Midbrain (tissue), 1 donor: ENCODE measurements around the gene TLE4.
"Not testable (repeated sequence)": the region's sequence is repeated elsewhere in the genome, so short reads cannot be mapped to it uniquely, and the experiment has no call there.

Experiments
- DNase-seq: peaks from one replicate; lab custom pipeline; 2025; lab: John Stamatoyannopoulos, UW

Gene TLE4

GRCh38 chr9:79735023-79735779, 163.4 kb downstream of the TLE4 start:
- no peak for DNase-seq

GRCh38 chr9:79736051-79736450, 164.3 kb downstream of the TLE4 start:
- DNase-seq = no peak

DNA sequence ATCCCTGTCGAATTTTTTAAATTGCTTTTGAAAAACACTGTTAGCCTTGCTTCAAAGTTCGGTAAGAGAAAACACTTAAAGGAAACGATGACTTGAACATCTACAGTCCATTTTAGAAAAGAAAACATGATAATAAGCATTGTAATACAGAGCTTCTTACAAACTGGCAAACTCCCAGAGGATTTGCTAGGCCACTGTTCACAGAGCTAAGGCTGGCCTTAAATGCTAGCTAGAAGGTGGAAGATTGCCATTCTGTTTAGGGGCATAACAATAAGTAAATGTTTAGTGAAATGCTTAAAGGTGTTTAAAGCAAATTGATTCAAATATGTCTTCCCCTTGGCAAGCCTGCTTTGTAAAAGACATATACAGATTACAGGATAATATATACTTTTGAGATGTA, 169.6 kb downstream of the TLE4 start:
- DNase-seq = no peak

DNA sequence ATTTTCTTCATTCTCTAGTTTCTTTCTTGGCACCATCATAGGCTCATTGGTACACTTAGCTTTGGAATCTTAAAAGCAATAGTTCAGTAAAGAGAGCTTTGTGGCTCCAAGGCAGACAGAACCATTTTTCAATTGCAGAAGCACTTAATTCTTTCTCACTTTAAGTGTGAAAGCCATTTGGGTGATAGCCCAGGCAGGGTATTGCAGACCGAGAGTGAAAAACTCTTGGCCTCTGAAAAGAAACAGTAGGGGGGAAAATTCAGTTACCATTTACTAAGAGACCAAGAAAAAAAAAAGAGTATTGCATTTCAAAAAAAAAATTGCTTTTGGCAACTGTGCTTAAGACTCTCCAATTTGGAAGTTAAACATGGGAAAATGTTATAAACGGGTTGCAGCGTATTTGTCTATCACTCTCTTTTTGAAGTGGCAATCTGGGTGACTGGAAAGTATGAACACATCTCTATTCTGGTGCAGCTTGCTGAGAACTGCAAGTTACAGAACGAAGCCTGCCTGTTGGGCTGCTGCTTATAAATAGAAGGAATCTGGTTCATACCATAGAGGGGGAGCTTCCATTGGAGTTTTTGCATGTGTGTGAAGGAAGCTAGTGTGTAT, 170.5 kb downstream of the TLE4 start:
- peak; percentile 69 for DNase-seq

DNA sequence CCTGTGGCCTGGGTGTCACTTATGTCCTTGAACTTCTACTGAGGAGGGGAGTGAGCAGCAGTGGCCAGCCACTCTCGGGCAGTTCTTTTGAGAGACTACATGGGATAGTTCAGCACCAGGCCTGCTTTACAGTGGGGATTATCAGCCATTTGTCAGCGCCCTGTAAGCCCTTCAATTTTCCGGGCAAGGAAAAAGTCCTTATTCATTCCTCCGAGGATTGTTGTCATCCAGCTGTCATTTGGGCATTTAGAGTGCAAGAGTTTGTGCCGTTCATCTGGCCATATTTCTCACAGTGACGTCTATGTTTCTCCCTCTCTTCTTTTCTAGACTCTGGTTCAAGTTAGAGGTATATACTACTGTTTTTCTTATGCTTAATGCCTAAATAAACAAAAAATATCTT, 172.8 kb downstream of the TLE4 start:
- DNase-seq = no peak

- no peak for DNase-seq
These were observed 174.1 kb downstream of the TLE4 start for GRCh38 chr9:79745752-79746336.

- not testable (repeated sequence) for DNase-seq
These were observed 180.2 kb downstream of the TLE4 start for GRCh38 chr9:79751895-79752466.

DNA sequence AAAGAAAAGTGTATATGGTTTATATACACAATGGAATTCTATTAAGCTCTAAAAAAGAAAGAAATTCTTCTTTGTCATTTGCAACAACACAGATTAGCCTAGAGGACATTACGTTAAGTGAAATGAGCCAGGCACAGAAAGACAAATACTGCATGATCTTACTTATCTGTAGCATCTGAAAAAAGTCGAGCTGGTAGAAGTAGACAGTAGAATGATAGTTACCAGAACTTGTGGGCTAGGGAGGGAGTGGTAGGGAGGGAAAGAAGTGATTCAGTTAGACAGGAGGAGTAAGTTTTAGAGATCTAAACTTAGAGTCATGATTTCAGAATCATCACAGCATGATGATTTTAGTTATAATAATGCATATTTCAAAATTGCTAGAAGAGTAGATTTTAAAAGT, 184.6 kb downstream of the TLE4 start:
- DNase-seq = no peak

GRCh38 chr9:79757074-79757473, 185.3 kb downstream of the TLE4 start:
- no peak for DNase-seq

DNA sequence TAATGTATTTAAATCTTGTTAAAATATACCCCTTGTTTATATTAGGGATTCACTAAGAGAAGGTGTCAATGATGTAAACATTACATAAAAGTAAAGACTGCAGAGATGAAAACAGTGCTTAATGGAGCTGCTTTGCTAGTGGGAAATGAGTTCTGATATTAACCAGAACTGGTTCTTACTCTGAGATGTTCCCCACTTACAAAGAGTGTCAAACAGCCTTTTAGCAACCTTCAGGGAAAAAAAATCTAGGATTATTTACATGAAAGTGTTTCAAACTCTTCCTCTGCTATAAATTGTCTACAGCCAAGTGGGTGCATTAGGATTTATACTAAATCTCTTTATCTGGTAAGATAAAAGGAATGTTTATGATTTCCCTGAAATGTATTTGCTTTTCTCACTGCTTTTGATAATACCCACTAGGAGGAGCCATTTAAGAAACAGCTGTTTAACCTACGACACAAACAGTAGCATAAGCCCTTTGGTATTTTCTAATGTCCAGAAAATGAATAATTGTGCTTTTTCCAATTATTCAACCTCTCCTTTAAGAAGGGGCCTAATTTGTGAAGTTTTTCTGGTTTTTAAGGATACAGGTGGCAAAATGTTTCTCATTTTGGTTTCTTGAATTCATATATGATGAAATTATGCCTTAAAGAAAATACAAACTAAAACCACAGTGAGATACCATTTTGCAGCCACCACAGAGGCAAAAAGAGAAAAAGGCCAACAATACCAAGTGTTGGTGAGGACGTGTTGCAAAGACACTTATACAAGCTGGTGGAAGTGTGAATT, 186.3 kb downstream of the TLE4 start:
- DNase-seq = no peak

DNA sequence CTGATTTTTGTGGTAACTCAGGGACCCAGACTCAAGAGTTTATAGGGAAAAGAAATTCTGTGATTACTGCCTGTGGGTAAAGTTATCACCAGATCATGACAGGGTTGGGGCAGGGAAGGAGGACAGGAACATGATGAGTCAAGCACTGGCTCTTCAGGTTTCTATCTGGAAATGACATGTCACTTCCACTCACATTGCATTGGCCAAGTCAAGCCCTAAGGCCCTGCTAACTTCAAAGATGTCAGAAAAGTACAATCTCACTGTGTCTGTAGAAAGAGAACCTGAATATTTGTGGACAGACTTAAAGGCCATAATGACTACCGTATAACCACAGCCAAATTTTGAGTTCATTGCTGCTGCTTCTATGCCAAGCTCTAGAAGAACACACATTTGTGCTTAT, 187.7 kb downstream of the TLE4 start:
- DNase-seq = no peak

DNA sequence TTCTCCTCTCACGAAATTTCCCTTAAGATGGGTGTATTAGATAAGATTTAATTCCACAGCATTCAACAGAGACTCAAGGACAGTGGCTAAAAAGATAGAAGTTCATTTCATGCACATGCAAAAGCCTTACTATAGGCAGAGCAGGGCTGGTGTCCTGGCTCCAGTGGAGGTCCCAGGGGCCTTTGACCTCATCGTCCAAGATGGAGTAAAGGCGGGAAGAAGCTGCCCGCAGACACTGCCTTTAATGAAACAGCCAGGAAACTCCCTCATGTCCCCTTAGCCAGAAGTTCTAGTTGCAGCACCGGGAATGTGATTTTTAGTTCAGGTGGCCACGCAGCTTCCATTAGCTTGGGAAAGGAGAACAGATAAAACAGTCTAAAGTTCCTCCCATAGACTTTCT, 190.3 kb downstream of the TLE4 start:
- DNase-seq = no peak

DNA sequence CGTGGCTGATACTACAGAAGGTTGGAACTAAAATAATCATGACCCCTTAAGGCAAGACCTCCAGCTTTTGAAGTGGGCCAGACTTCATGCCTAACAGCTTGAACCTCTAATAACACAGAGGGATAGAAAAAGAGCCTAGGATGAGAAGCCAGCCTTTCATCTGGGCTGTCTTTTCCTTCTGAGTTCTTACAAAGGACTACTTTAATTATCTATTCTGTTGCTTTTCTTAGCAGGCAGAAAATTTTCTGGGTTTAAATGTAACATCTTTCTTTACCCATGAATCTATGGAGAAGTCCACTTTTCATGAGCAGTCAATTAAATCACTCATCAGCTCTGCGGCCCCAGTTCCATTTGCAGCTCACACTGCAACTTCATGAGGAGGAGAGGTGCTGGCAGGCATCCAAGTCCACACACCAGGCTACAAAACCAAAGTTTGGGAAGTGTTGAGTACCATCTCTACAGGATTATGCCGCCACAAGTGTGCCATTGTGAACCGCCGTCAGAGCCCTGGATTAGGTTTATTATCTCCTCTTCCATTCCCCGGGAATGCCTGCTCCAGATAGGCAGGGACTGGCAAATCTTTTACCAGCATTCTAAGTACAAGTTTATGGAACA, 192.0 kb downstream of the TLE4 start:
- no peak for DNase-seq

GRCh38 chr9:79764374-79764773, 192.6 kb downstream of the TLE4 start:
- no peak for DNase-seq

DNA sequence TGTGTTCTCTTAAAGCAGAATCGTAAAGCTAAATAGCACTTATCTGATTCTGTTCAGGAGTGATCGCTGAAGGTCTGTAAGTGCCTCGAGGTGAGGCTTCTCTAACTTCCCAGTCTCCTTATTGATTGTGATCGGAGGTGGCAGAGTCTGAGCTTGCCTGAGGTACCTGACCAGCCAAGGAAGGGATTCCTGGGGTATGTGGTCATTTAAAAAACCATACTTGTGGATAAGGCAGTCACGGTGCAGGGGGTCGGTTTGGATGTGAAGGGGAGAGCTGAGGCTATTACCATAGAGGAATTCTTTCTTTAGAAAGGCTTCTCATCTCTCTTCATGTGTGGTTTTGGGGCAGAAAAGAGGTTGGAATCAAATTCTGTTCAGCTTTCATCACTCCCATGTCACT, 193.7 kb downstream of the TLE4 start:
- no peak for DNase-seq

GRCh38 chr9:79766091-79766490, 194.3 kb downstream of the TLE4 start:
- no peak for DNase-seq

- DNase-seq = no peak
These were observed 196.4 kb downstream of the TLE4 start for GRCh38 chr9:79768194-79768593.

DNA sequence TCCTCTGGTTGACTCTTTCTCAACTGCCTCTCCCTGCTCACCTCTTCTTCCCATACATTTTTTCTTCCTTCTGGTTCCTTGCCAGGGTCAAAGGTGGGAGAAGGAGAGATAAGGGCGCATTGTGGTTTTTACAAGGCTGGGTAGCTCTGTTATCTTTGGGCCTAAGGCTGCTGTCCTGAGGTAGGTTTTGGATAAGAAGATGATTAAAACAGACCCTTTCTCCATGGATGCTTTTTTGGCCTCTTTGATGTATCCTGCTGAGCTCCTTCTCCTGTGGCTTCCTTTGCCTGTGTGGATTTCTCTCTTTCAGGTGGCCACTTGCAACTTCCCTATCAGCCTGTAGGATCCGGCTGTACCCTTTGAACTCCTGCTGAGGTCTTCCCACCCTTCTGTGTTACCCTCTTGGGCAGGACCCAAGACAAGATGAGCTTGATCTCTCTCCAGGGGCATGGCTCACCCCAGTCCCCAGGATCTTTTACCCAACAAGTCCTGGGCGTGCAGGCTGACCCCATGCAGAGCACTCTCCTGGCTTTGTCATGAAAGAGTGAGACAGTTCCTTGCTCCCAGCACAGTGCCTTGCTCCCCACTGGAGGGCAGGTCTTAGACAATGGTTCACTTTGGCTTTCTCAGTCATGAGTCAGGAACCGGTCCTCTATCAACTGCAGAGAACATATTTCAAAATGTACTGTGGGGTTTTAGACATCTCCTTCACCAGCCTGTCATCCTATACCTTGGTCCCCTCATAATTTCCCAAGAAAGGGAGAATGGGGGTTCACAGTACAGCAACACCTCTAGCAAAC, 197.9 kb downstream of the TLE4 start:
- DNase-seq = no peak

DNA sequence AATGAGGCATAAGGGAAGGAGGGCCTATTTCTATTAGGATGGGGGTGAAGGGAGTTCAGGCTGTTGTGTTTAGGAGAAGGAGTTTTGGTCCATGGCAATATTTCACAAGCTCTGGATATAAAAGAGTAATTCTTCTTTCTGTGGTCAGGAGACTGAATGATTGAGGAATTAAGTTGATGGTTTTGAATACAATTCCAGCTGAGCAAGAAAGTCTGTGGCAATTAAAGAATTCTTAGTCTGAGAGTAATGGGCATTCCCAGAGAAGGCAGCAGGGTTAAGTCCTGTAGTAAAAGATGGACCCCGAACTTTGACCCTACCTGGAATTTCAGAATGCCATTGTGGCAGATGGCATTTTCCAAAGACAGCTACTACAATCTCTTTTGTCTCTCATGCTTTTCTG, 202.6 kb downstream of the TLE4 start:
- DNase-seq = no peak
